ENCODE measurements around the gene SHE.

DNA sequence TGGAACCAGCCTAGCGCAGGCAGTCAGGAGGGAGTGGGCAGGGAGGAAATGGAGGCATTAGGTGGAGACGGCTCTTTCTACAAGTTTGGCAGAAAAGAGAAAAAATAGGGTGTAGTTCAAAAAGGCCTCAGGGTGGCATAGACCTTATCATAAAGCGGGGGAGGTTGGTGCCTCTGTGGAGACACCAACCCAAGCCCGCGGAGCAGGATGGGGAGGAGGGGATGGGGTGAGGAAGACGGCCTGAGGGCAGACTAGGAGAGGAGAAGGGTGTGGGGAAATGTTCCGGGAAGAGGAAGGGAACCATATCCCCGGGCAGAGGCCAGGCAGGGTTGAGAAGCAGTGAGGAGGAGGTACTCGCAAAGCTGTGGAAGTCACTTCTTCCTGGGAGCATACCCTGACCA lies 17.4 kb upstream of the SHE start:
- TF ChIP-seq, protein P1, sequence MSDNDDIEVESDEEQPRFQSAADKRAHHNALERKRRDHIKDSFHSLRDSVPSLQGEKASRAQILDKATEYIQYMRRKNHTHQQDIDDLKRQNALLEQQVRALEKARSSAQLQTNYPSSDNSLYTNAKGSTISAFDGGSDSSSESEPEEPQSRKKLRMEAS (IDR thresholded peaks at IDR 0.05), result no peak
- TF ChIP-seq YY1 (IDR thresholded peaks at IDR 0.05; ENCODE audit: low read depth) (no peak), TAF1 (IDR thresholded peaks at IDR 0.05; ENCODE audit: low read depth) (no peak), RAD21 (IDR thresholded peaks at IDR 0.05; ENCODE audit: low read depth) (no peak), TEAD4 (IDR thresholded peaks at IDR 0.05) (no peak), NFIC (IDR thresholded peaks at IDR 0.05) (no peak), CEBPB (IDR thresholded peaks at IDR 0.05) (no peak), EP300 (IDR thresholded peaks at IDR 0.05; ENCODE audit: borderline replicate concordance) (no peak), ZBTB7A (IDR thresholded peaks at IDR 0.05; ENCODE audit: low read depth) (no peak), CREB1 (IDR thresholded peaks at IDR 0.05; ENCODE audit: low read depth) (no peak), EGR1 (IDR thresholded peaks at IDR 0.05) (no peak), TCF12 (IDR thresholded peaks at IDR 0.05; ENCODE audit: low read depth) (no peak), FOXM1 (IDR thresholded peaks at IDR 0.05; ENCODE audit: borderline replicate concordance, low read depth) (no peak)
- TF ChIP-seq, protein P2, sequence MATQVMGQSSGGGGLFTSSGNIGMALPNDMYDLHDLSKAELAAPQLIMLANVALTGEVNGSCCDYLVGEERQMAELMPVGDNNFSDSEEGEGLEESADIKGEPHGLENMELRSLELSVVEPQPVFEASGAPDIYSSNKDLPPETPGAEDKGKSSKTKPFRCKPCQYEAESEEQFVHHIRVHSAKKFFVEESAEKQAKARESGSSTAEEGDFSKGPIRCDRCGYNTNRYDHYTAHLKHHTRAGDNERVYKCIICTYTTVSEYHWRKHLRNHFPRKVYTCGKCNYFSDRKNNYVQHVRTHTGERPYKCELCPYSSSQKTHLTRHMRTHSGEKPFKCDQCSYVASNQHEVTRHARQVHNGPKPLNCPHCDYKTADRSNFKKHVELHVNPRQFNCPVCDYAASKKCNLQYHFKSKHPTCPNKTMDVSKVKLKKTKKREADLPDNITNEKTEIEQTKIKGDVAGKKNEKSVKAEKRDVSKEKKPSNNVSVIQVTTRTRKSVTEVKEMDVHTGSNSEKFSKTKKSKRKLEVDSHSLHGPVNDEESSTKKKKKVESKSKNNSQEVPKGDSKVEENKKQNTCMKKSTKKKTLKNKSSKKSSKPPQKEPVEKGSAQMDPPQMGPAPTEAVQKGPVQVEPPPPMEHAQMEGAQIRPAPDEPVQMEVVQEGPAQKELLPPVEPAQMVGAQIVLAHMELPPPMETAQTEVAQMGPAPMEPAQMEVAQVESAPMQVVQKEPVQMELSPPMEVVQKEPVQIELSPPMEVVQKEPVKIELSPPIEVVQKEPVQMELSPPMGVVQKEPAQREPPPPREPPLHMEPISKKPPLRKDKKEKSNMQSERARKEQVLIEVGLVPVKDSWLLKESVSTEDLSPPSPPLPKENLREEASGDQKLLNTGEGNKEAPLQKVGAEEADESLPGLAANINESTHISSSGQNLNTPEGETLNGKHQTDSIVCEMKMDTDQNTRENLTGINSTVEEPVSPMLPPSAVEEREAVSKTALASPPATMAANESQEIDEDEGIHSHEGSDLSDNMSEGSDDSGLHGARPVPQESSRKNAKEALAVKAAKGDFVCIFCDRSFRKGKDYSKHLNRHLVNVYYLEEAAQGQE (IDR thresholded peaks at IDR 0.05; ENCODE audit: low read depth), result no peak

All from Ishikawa (cell line).